B cell (primary cell): ENCODE measurements around the gene ZNF132. TPM values are rescaled to one million over a fixed set of nuclear protein-coding genes. Genes with fewer than 3 reads are reported as not detected.

Source experiments
- ATAC-seq: fragments of 200-7000 bp; cut with Tn5 transposase; one replicate; pipeline ENCODE4 v1.10.0; 2021; ENCODE audit warnings: low read depth, mild to moderate bottlenecking, moderate number of reproducible peaks, moderate library complexity
- CTCF ChIA-PET: fragments of 350-600 bp; sonication (Branson Sonifier 250); formaldehyde crosslinking; loops from one replicate; lab custom pipeline; 2021; ENCODE audit warnings: antibody characterized with exemption, inconsistent platforms; lab: Charles Lee
- POLR2A ChIA-PET: fragments of 350-600 bp; sonication (Branson Sonifier 250); formaldehyde crosslinking; loops from one replicate; lab custom pipeline; 2021; ENCODE audit warnings: antibody characterized with exemption; lab: Charles Lee
- DNase-seq: peaks from one replicate; pipeline ENCODE4 v3.0.0; 2013
- H2AFZ ChIP-seq: 2 replicates; pipeline ENCODE4 v1.6.1; 2012; ENCODE audit warnings: mild to moderate bottlenecking, low read depth, low read length; ENCODE audit not compliant: insufficient read depth, poor library complexity, severe bottlenecking
- H3K27ac ChIP-seq, 2 donors: 1 replicate in 1 of 2; 2 replicates in 1 of 2; pipeline ENCODE4 v1.5.1; 2012 to 2013; ENCODE audit warnings: low read length in 2 of 2, mild to moderate bottlenecking in 2 of 2, moderate library complexity in 1 of 2
- H3K27me3 ChIP-seq, 4 experiments: fragments of 200-600 bp in 1 of 4; sonication (generic) in 1 of 4; replicated peaks in 1 of 4; 1 replicate in 2 of 4; 2 replicates in 2 of 4; pipeline versions ENCODE4 v1.6.1 to v1.7.0; 2013 to 2016; ENCODE audit warnings: low read length in 3 of 4, mild to moderate bottlenecking in 2 of 4, mixed read lengths in 1 of 4, moderate library complexity in 1 of 4; ENCODE audit not compliant: insufficient read depth in 4 of 4, control insufficient read depth in 3 of 4; ENCODE audit errors: control extremely low read depth in 1 of 4
- H3K36me3 ChIP-seq, 2 experiments: replicated peaks in 1 of 2; 1 replicate in 1 of 2; 2 replicates in 1 of 2; pipeline versions ENCODE4 v1.6.1 to v1.7.1; 2013; ENCODE audit warnings: low read length in 1 of 2; ENCODE audit not compliant: insufficient read depth in 2 of 2, control insufficient read depth in 1 of 2; ENCODE audit errors: control extremely low read depth in 1 of 2, extremely low read depth in 1 of 2
- H3K4me1 ChIP-seq, 2 donors: fragments of 200-600 bp in 1 of 2; sonication (generic) in 1 of 2; 1 replicate in 1 of 2; 2 replicates in 1 of 2; pipeline versions ENCODE4 v1.5.1 to v1.6.1; 2013 to 2017; ENCODE audit warnings: low read length in 2 of 2; ENCODE audit not compliant: control insufficient read depth in 2 of 2, insufficient read depth in 2 of 2
- H3K4me2 ChIP-seq: replicated peaks from 2 replicates; pipeline ENCODE3; 2012; ENCODE audit warnings: mild to moderate bottlenecking, low read depth, low read length; ENCODE audit not compliant: poor library complexity, severe bottlenecking
- H3K4me3 ChIP-seq, 5 experiments: fragments of 200-600 bp in 1 of 5; sonication (generic) in 1 of 5; 1 replicate in 3 of 5; 2 replicates in 2 of 5; pipeline versions ENCODE4 v1.5.1 to v1.7.0; 2011 to 2016; ENCODE audit warnings: low read length in 4 of 5, mild to moderate bottlenecking in 4 of 5, low read depth in 2 of 5, control low read depth in 1 of 5, moderate library complexity in 1 of 5; ENCODE audit not compliant: insufficient read depth in 1 of 5; ENCODE audit errors: control extremely low read depth in 1 of 5, extremely low read depth in 1 of 5
- H3K79me2 ChIP-seq: fragments of 200-600 bp; sonication (generic); one replicate; pipeline ENCODE4 v1.6.0; 2016; ENCODE audit warnings: low read length; ENCODE audit not compliant: control insufficient read depth, insufficient read depth
- H3K9ac ChIP-seq: fragments of 200-600 bp; sonication (generic); 2 replicates; pipeline ENCODE4 v1.6.1; 2017; ENCODE audit warnings: mild to moderate bottlenecking, low read length, moderate library complexity
- H3K9me3 ChIP-seq, 3 donors: one replicate each; pipeline versions ENCODE4 v1.6.1 to v1.7.1; 2013; ENCODE audit warnings: low read length in 2 of 3; ENCODE audit not compliant: control insufficient read depth in 2 of 3, insufficient read depth in 1 of 3; ENCODE audit errors: control extremely low read depth in 1 of 3
- H4K20me1 ChIP-seq: 2 replicates; pipeline ENCODE4 v1.6.0; 2012; ENCODE audit warnings: mild to moderate bottlenecking, low read length; ENCODE audit not compliant: insufficient read depth, control insufficient read depth, poor library complexity, severe bottlenecking
- H3K27ac Mint-ChIP-seq: one replicate; pipeline ENCODE4 v1.8.0; 2021; ENCODE audit warnings: mixed read lengths
- H3K27me3 Mint-ChIP-seq: one replicate; pipeline ENCODE4 v1.8.0; 2021; ENCODE audit warnings: mixed read lengths
- H3K4me1 Mint-ChIP-seq: one replicate; pipeline ENCODE4 v1.8.0; 2021; ENCODE audit warnings: mixed read lengths
- H3K4me3 Mint-ChIP-seq: one replicate; pipeline ENCODE4 v1.8.0; 2021; ENCODE audit warnings: mixed read lengths
- H3K9me3 Mint-ChIP-seq: one replicate; pipeline ENCODE4 v1.8.0; 2022; ENCODE audit warnings: mixed read lengths; ENCODE audit not compliant: insufficient read depth
- EZH2 ChIP-seq: IDR thresholded peaks from 2 replicates; pipeline ENCODE4 v1.6.1; 2012; ENCODE audit warnings: borderline replicate concordance, low read depth, mild to moderate bottlenecking, moderate library complexity, low read length; ENCODE audit not compliant: insufficient read depth, poor library complexity, severe bottlenecking
- WGBS: methylation state at CpG from one replicate; pipeline ENCODE4 v1.1.5; 2013; ENCODE audit warnings: missing lambda C conversion rate; ENCODE audit not compliant: insufficient coverage; 5-methylcytosine and 5-hydroxymethylcytosine counted together
- intact Hi-C: fragments of 100-400 bp; cut with micrococcal nuclease; formaldehyde crosslinking; loops from one replicate; pipeline ENCODE4 v1.10.0; 2022
- polyA plus RNA-seq: library from polyadenylated mRNA; depleted of rRNA; stranded (reverse); fragments of >200 nt; gene quantifications from 2 replicates; pipeline ENCODE4 v1.2.3, GENCODE V29; 2012
- total RNA-seq, 2 donors: library from RNA; stranded (reverse); fragments of 120-200 nt in 1 of 2; gene quantifications; 1 replicate in 1 of 2; 2 replicates in 1 of 2; pipeline versions ENCODE4 v1.2.3 to v1.2.4, GENCODE V29; 2013 to 2022
- TF ChIP-seq, protein P1 (sequence below): fragments of 200-600 bp; IDR thresholded peaks from one replicate; pipeline ENCODE4 v1.8.0; 2022; ENCODE audit warnings: antibody characterized with exemption, mild to moderate bottlenecking

The ZNF132 gene
- total and polyA plus RNA-seq, 2 donors (not counting 1 experiment from before 2014, with no cell fraction given), result 1.6 to 14.7 TPM

GRCh38 chr19:58480831-58481230 is 40.9 kb upstream of the ZNF132 start:
- no peak overlapping the region for H3K27ac Mint-ChIP-seq
- Histone ChIP-seq H3K9ac (no peak overlapping the region), H4K20me1 (no peaks in the 10 kb centered on the region), H3K36me3 (peaks cover 0 to 2% of the 10 kb centered on the region in 2 experiments), H3K27me3 (no peaks in the 10 kb centered on the region), H2AFZ (no peak overlapping the region), H3K4me2 (no peak overlapping the region), H3K79me2 (no peaks in the 10 kb centered on the region), H3K9me3 (no peaks in the 10 kb centered on the region), H3K4me1 (peaks cover 7 to 9% of the 10 kb centered on the region in 2 donors), H3K27ac (no peak overlapping the region), H3K4me3 (no peak overlapping the region)
- DNase-seq, result no peak
- POLR2A ChIA-PET, result no interaction called here
- peaks cover 10% of the 10 kb centered on the region for H3K4me1 Mint-ChIP-seq
- no peaks in the 10 kb centered on the region for H3K9me3 Mint-ChIP-seq
- 83% methylated on average over 1 of the region's 2 CpGs for WGBS
- H3K27me3 Mint-ChIP-seq, result no peaks in the 10 kb centered on the region
- TF ChIP-seq EZH2, result no peak
- TF ChIP-seq, protein P1, sequence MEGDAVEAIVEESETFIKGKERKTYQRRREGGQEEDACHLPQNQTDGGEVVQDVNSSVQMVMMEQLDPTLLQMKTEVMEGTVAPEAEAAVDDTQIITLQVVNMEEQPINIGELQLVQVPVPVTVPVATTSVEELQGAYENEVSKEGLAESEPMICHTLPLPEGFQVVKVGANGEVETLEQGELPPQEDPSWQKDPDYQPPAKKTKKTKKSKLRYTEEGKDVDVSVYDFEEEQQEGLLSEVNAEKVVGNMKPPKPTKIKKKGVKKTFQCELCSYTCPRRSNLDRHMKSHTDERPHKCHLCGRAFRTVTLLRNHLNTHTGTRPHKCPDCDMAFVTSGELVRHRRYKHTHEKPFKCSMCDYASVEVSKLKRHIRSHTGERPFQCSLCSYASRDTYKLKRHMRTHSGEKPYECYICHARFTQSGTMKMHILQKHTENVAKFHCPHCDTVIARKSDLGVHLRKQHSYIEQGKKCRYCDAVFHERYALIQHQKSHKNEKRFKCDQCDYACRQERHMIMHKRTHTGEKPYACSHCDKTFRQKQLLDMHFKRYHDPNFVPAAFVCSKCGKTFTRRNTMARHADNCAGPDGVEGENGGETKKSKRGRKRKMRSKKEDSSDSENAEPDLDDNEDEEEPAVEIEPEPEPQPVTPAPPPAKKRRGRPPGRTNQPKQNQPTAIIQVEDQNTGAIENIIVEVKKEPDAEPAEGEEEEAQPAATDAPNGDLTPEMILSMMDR, result no peak
- CTCF ChIA-PET, result no interaction called here
- intact Hi-C loops, result no loop called here
- H3K4me3 Mint-ChIP-seq, result no peak overlapping the region
- ATAC-seq, result no peak

DNA sequence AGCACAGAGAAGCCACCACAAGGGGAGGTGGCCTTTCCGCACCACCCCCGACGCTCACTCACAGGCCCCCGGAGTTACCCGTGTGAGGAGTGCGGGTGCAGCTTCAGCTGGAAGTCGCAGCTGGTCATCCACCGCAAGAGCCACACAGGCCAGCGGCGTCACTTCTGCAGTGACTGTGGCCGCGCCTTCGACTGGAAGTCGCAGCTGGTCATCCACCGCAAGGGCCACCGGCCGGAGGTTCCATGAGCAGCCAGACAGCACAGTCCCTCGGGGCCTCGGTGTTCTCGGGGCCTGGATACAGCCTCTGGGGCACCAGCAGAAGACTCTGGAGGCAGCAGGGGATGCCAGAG is 40.5 kb upstream of the ZNF132 start:
- ATAC-seq (no peak), DNase-seq (no peak)
- no peak overlapping the region for H3K27ac ChIP-seq
- intact Hi-C loops, result no loop called here
- Mint-ChIP-seq H3K4me3 (no peak overlapping the region), H3K27me3 (no peaks in the 10 kb centered on the region), H3K9me3 (no peaks in the 10 kb centered on the region), H3K4me1 (peaks cover 13% of the 10 kb centered on the region), H3K27ac (no peak overlapping the region)
- no peak overlapping the region for H2AFZ ChIP-seq
- peaks cover 0 to 2% of the 10 kb centered on the region in 2 experiments for H3K36me3 ChIP-seq
- no peaks in the 10 kb centered on the region for H3K27me3 ChIP-seq
- no peaks in the 10 kb centered on the region for H4K20me1 ChIP-seq
- no peak overlapping the region for H3K4me2 ChIP-seq
- peaks cover 7 to 11% of the 10 kb centered on the region in 2 donors for H3K4me1 ChIP-seq
- H3K79me2 ChIP-seq, result no peaks in the 10 kb centered on the region
- no peak overlapping the region for H3K9ac ChIP-seq
- WGBS, result 91% methylated on average over 20 of the region's 20 CpGs
- TF ChIP-seq, protein P1, result no peak
- no peak for TF ChIP-seq EZH2
- no peak overlapping the region for H3K4me3 ChIP-seq
- CTCF ChIA-PET, result no interaction called here
- H3K9me3 ChIP-seq, result no peaks in the 10 kb centered on the region
- POLR2A ChIA-PET, result no interaction called here
